Measurements from ENCODE around the gene TRMT1L.

TRMT1L gene

DNA sequence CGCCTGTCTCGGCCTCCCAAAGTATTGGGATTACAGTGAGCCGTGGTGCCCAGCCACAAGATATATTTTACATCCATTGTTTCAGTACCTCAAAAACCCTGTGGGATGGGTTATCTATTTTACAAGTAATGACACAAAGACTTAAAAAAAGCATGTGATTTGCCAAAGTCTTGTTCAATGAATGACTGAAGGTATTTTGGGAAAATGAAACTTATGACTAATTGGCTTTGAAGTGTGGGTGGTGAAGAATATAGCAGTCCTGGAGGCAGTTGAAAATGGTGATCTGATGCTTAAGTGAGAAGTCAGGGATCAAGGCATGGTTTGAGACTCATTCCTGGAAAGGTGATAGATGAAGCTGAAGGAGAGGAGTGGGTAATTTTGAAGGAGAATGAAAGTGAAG is 3.2 kb upstream of the TRMT1L start:
- peaks cover 6% of the 10 kb centered on the region for H4K20me1 ChIP-seq (ENCODE audit: insufficient read depth, low read length, poor library complexity, severe bottlenecking)

GRCh38 chr1:185158800-185159199 is 2.0 kb upstream of the TRMT1L start:
- TF ChIP-seq EZH2phosphoT487 (IDR thresholded peaks at IDR 0.05; ENCODE audit: borderline replicate concordance): no peak
- TF ChIP-seq, protein P1, sequence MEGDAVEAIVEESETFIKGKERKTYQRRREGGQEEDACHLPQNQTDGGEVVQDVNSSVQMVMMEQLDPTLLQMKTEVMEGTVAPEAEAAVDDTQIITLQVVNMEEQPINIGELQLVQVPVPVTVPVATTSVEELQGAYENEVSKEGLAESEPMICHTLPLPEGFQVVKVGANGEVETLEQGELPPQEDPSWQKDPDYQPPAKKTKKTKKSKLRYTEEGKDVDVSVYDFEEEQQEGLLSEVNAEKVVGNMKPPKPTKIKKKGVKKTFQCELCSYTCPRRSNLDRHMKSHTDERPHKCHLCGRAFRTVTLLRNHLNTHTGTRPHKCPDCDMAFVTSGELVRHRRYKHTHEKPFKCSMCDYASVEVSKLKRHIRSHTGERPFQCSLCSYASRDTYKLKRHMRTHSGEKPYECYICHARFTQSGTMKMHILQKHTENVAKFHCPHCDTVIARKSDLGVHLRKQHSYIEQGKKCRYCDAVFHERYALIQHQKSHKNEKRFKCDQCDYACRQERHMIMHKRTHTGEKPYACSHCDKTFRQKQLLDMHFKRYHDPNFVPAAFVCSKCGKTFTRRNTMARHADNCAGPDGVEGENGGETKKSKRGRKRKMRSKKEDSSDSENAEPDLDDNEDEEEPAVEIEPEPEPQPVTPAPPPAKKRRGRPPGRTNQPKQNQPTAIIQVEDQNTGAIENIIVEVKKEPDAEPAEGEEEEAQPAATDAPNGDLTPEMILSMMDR (conservative IDR thresholded peaks at IDR 0.05; ENCODE audit: low read length): no peak
- no peaks in the 10 kb centered on the region for H3K9me3 ChIP-seq (ENCODE audit: insufficient read depth, low read depth, low read length)
- no peak overlapping the region for H3K9ac ChIP-seq (ENCODE audit: low read depth, low read length, poor library complexity, severe bottlenecking)
- H3F3A ChIP-seq (ENCODE audit: low read depth): no peaks in the 10 kb centered on the region
- no peaks in the 10 kb centered on the region for H3K27me3 ChIP-seq (ENCODE audit: insufficient read depth, low read length, poor library complexity, severe bottlenecking)
- H3K79me2 ChIP-seq (ENCODE audit: insufficient read depth, low read length): peaks cover 19% of the 10 kb centered on the region
- H3K9me2 ChIP-seq (replicated peaks; ENCODE audit: low read depth, low read length): no peaks in the 10 kb centered on the region
- peaks cover 23% of the 10 kb centered on the region for H3K4me1 ChIP-seq (ENCODE audit: insufficient read depth, low read length, poor library complexity, severe bottlenecking)
- H4K20me1 ChIP-seq (ENCODE audit: insufficient read depth, low read length, poor library complexity, severe bottlenecking): peaks cover 6% of the 10 kb centered on the region
- H2AFZ ChIP-seq (ENCODE audit: low read length): no peak overlapping the region
- peak overlapping the region; percentile 97 for H3K4me3 ChIP-seq (ENCODE audit: low read length, poor library complexity, severe bottlenecking)
- H3K36me3 ChIP-seq (ENCODE audit: insufficient read depth, low read length): no peaks in the 10 kb centered on the region
- H3K4me2 ChIP-seq (ENCODE audit: low read depth, low read length, poor library complexity, severe bottlenecking): peak overlapping the region; percentile 100

More for the DNA sequence above, 3.2 kb upstream of the TRMT1L start:
- no peaks in the 10 kb centered on the region for H3K9me3 ChIP-seq (ENCODE audit: insufficient read depth, low read depth, low read length)
- TF ChIP-seq EZH2phosphoT487 (IDR thresholded peaks at IDR 0.05; ENCODE audit: borderline replicate concordance): no peak
- TF ChIP-seq, protein P1 (conservative IDR thresholded peaks at IDR 0.05; ENCODE audit: low read length): no peak
- no peaks in the 10 kb centered on the region for H3K27me3 ChIP-seq (ENCODE audit: insufficient read depth, low read length, poor library complexity, severe bottlenecking)
- H3K4me2 ChIP-seq (ENCODE audit: low read depth, low read length, poor library complexity, severe bottlenecking): no peak overlapping the region
- no peaks in the 10 kb centered on the region for H3K36me3 ChIP-seq (ENCODE audit: insufficient read depth, low read length)
- H3K4me1 ChIP-seq (ENCODE audit: insufficient read depth, low read length, poor library complexity, severe bottlenecking): peaks cover 18% of the 10 kb centered on the region
- no peaks in the 10 kb centered on the region for H3F3A ChIP-seq (ENCODE audit: low read depth)
- no peak overlapping the region for H3K4me3 ChIP-seq (ENCODE audit: low read length, poor library complexity, severe bottlenecking)
- no peaks in the 10 kb centered on the region for H3K9me2 ChIP-seq (replicated peaks; ENCODE audit: low read depth, low read length)
- no peak overlapping the region for H3K9ac ChIP-seq (ENCODE audit: low read depth, low read length, poor library complexity, severe bottlenecking)
- H2AFZ ChIP-seq (ENCODE audit: low read length): no peak overlapping the region
- peaks cover 16% of the 10 kb centered on the region for H3K79me2 ChIP-seq (ENCODE audit: insufficient read depth, low read length)

GRCh38 chr1:185157599-185158412 is 1.1 kb upstream of the TRMT1L start:
- Histone ChIP-seq H3F3A (ENCODE audit: low read depth) (no peaks in the 10 kb centered on the region), H3K9me3 (ENCODE audit: insufficient read depth, low read depth, low read length) (no peaks in the 10 kb centered on the region), H3K27me3 (ENCODE audit: insufficient read depth, low read length, poor library complexity, severe bottlenecking) (no peaks in the 10 kb centered on the region), H3K79me2 (ENCODE audit: insufficient read depth, low read length) (peaks cover 19% of the 10 kb centered on the region), H3K4me1 (ENCODE audit: insufficient read depth, low read length, poor library complexity, severe bottlenecking) (peaks cover 32% of the 10 kb centered on the region), H3K36me3 (ENCODE audit: insufficient read depth, low read length) (no peaks in the 10 kb centered on the region), H3K4me2 (ENCODE audit: low read depth, low read length, poor library complexity, severe bottlenecking) (peak overlapping the region; percentile 100), H3K4me3 (ENCODE audit: low read length, poor library complexity, severe bottlenecking) (peak overlapping the region; percentile 97), H3K9me2 (replicated peaks; ENCODE audit: low read depth, low read length) (no peaks in the 10 kb centered on the region), H3K9ac (ENCODE audit: low read depth, low read length, poor library complexity, severe bottlenecking) (peak overlapping the region; percentile 72), H4K20me1 (ENCODE audit: insufficient read depth, low read length, poor library complexity, severe bottlenecking) (peaks cover 6% of the 10 kb centered on the region), H2AFZ (ENCODE audit: low read length) (peak overlapping the region; percentile 90)
- TF ChIP-seq, protein P1 (conservative IDR thresholded peaks at IDR 0.05; ENCODE audit: low read length): no peak
- TF ChIP-seq EZH2phosphoT487 (IDR thresholded peaks at IDR 0.05; ENCODE audit: borderline replicate concordance): no peak
